Neural progenitor cell (in vitro differentiated cells): Measurements from ENCODE around the gene ESRRB.

ENCODE experiments used
- CTCF ChIP-seq: fragments of 200-600 bp; sonication (generic); IDR thresholded peaks from 2 replicates; pipeline ENCODE4 v1.5.1; 2017; ENCODE audit warnings: antibody characterized with exemption, mild to moderate bottlenecking
- EZH2 ChIP-seq: fragments of 200-600 bp; sonication (generic); IDR thresholded peaks from 2 replicates; pipeline ENCODE4 v1.6.1; 2017; ENCODE audit warnings: antibody characterized with exemption, mild to moderate bottlenecking, moderate library complexity
- EZH2phosphoT487 ChIP-seq: fragments of 200-600 bp; sonication (generic); IDR thresholded peaks from 2 replicates; pipeline ENCODE4 v1.6.1; 2017; ENCODE audit warnings: antibody characterized with exemption

- no peak for TF ChIP-seq EZH2
- no peak for TF ChIP-seq CTCF
- no peak for TF ChIP-seq EZH2phosphoT487
Measured at GRCh38 chr14:76336876-76337275, 39.1 kb upstream of the ESRRB start.
